ENCODE data around the gene IFIT1B.

DNA sequence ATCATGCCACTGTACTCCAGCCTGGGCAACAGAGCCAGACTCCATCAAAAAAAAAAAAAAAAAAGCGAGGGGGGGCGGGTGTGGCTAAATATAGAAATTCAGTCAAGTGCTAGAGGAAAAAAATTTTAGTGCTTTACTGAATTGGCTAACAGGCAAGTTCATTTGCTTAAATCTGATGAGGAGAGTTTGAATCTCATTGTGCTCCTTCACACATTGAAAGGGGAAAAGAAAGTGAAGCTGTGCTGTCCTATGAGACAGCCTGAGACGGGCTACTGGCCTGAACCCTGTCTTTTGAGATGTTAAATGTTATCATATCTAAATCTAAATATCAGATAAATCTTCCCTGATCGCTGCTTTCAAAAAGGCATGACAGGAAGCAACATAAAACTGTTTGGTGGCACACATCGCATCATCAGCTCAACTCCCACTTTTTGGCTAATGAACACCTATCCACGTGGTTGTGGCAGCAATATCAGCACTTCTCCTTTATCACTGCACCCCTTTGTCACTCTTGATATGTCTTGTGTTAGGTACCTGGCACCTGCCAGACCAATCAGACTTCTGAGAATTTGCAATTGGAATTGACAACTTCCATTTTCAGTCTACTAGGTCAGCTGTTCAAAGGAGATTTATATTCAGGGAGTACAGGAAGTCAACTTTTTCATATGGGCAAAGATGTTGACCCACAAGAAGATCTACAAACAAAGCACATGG, 14.0 kb upstream of the IFIT1B start:
- TF ChIP-seq, protein P1, sequence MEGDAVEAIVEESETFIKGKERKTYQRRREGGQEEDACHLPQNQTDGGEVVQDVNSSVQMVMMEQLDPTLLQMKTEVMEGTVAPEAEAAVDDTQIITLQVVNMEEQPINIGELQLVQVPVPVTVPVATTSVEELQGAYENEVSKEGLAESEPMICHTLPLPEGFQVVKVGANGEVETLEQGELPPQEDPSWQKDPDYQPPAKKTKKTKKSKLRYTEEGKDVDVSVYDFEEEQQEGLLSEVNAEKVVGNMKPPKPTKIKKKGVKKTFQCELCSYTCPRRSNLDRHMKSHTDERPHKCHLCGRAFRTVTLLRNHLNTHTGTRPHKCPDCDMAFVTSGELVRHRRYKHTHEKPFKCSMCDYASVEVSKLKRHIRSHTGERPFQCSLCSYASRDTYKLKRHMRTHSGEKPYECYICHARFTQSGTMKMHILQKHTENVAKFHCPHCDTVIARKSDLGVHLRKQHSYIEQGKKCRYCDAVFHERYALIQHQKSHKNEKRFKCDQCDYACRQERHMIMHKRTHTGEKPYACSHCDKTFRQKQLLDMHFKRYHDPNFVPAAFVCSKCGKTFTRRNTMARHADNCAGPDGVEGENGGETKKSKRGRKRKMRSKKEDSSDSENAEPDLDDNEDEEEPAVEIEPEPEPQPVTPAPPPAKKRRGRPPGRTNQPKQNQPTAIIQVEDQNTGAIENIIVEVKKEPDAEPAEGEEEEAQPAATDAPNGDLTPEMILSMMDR (IDR thresholded peaks at IDR 0.05) = no peak
- TF ChIP-seq POLR2A (IDR thresholded peaks at IDR 0.05) = no peak

Measured in thyroid gland (tissue), 4 donors.